DND-41 (cell line): ENCODE data around the gene RASGEF1C.

Source experiments
- ATAC-seq: fragments of 200-7000 bp; cut with Tn5 transposase; 3 replicates; pipeline ENCODE4 v1.9.1; 2021; ENCODE audit warnings: low read depth; ENCODE audit not compliant: insufficient read depth
- DNase-seq: peaks from one replicate; pipeline ENCODE4 v3.0.0-alpha.2; 2020
- H2AFZ ChIP-seq: 2 replicates; pipeline ENCODE4 v1.6.0; 2012; ENCODE audit warnings: low read depth, low read length
- H3K27ac ChIP-seq: 2 replicates; pipeline ENCODE4 v1.5.1; 2012; ENCODE audit warnings: low read length, inconsistent platforms
- H3K27me3 ChIP-seq: fragments of 200-600 bp; sonication (generic); 2 replicates; pipeline ENCODE4 v1.6.0; 2012; ENCODE audit warnings: low read length, mild to moderate bottlenecking, inconsistent platforms; ENCODE audit not compliant: insufficient read depth, poor library complexity
- H3K36me3 ChIP-seq: 2 replicates; pipeline ENCODE4 v1.5.1; 2012; ENCODE audit warnings: low read length, inconsistent platforms; ENCODE audit not compliant: insufficient read depth
- H3K4me1 ChIP-seq: 2 replicates; pipeline ENCODE4 v1.5.1; 2012; ENCODE audit warnings: mild to moderate bottlenecking, low read length; ENCODE audit not compliant: insufficient read depth
- H3K4me2 ChIP-seq: 2 replicates; pipeline ENCODE4 v1.6.0; 2012; ENCODE audit warnings: mild to moderate bottlenecking, moderate library complexity, low read length, inconsistent platforms; ENCODE audit not compliant: insufficient read depth
- H3K4me3 ChIP-seq, 2 experiments: fragments of 200-600 bp in 1 of 2; shearing (Covaris generic) in 1 of 2; 2 replicates each; pipeline ENCODE4 v1.5.1; 2012 to 2016; ENCODE audit warnings: inconsistent platforms in 2 of 2, low read length in 2 of 2, mild to moderate bottlenecking in 2 of 2, low read depth in 1 of 2, moderate library complexity in 1 of 2
- H3K79me2 ChIP-seq: 2 replicates; pipeline ENCODE4 v1.6.0; 2012; ENCODE audit warnings: low read length, inconsistent platforms; ENCODE audit not compliant: insufficient read depth
- H3K9ac ChIP-seq: 2 replicates; pipeline ENCODE4 v1.6.0; 2012; ENCODE audit warnings: low read depth, mild to moderate bottlenecking, inconsistent platforms, low read length, moderate library complexity
- H3K9me3 ChIP-seq: 2 replicates; pipeline ENCODE4 v1.5.1; 2012; ENCODE audit warnings: low read length, moderate library complexity, mild to moderate bottlenecking, inconsistent platforms; ENCODE audit not compliant: insufficient read depth, severe bottlenecking
- H4K20me1 ChIP-seq: 2 replicates; pipeline ENCODE4 v1.6.0; 2012; ENCODE audit warnings: low read length; ENCODE audit not compliant: insufficient read depth
- CTCF ChIP-seq: IDR thresholded peaks from 2 replicates; pipeline ENCODE4 v1.5.1; 2012; ENCODE audit warnings: borderline replicate concordance, low read length, moderate library complexity, mild to moderate bottlenecking; ENCODE audit not compliant: poor library complexity, severe bottlenecking; ENCODE audit errors: extremely low read depth
- EZH2 ChIP-seq: IDR thresholded peaks from 3 replicates; pipeline ENCODE4 v1.6.1; 2012; ENCODE audit warnings: borderline replicate concordance, low read depth, mild to moderate bottlenecking, moderate library complexity, low read length, inconsistent platforms; ENCODE audit not compliant: severe bottlenecking

Gene RASGEF1C

GRCh38 chr5:180142824-180143610 lies 66.0 kb downstream of the RASGEF1C start:
- H3K9ac ChIP-seq, result no peak overlapping the region
- no peak for TF ChIP-seq EZH2
- no peak for TF ChIP-seq CTCF
- ATAC-seq, result no peak
- 0 out of 2 replicates have a peak, but pooled peaks cover 3% of the 10 kb centered on the region for H4K20me1 ChIP-seq
- H3K27ac ChIP-seq, result no peak overlapping the region
- no peak for DNase-seq
- H2AFZ ChIP-seq, result no peak overlapping the region
- no peaks in the 10 kb centered on the region for H3K9me3 ChIP-seq
- no peaks in the 10 kb centered on the region for H3K36me3 ChIP-seq
- peaks cover 2% of the 10 kb centered on the region for H3K27me3 ChIP-seq
- no peak overlapping the region for H3K4me2 ChIP-seq
- no peak overlapping the region for H3K4me3 ChIP-seq
- no peaks in the 10 kb centered on the region for H3K4me1 ChIP-seq
- no peaks in the 10 kb centered on the region for H3K79me2 ChIP-seq

GRCh38 chr5:180142021-180142765 lies 66.8 kb downstream of the RASGEF1C start:
- no peaks in the 10 kb centered on the region for H3K36me3 ChIP-seq
- H3K79me2 ChIP-seq, result no peaks in the 10 kb centered on the region
- H3K4me1 ChIP-seq, result no peaks in the 10 kb centered on the region
- no peak overlapping the region for H3K4me3 ChIP-seq
- TF ChIP-seq EZH2 (no peak), CTCF (no peak)
- no peak overlapping the region for H3K4me2 ChIP-seq
- no peak overlapping the region for H3K9ac ChIP-seq
- peaks cover 2% of the 10 kb centered on the region for H3K27me3 ChIP-seq
- DNase-seq (no peak), ATAC-seq (no peak)
- H4K20me1 ChIP-seq, result 0 out of 2 replicates have a peak, but pooled peaks cover 3% of the 10 kb centered on the region
- H3K9me3 ChIP-seq, result no peaks in the 10 kb centered on the region
- no peak overlapping the region for H2AFZ ChIP-seq
- no peak overlapping the region for H3K27ac ChIP-seq

DNA sequence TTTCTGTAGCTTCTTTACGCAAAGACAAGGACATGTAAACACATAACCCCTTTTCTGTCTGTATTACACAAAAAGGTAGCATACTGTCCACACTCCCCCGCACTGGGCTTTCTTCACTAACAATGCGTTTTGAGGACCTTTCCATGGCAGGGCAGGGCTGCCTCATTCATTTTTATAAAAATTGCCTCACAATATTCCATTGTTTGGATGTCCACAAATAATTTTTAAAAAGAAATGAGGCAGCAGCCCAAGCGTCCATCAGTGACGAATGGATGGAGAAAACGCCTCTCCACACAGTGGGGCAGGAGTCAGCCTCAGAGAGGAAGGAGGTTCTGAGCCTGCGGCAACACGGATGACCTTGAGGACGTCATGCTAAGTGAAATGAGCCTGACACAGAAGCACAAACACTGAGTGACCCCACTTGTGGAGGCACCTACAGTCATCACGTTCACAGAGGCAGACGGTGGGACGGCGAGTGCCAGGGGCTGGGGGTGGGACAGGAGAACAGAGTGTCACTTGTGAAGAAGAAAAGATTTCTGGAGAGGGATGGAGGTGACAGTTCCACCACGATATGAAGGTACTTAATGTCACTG lies 67.8 kb downstream of the RASGEF1C start:
- no peak overlapping the region for H3K9ac ChIP-seq
- H3K79me2 ChIP-seq, result no peaks in the 10 kb centered on the region
- no peaks in the 10 kb centered on the region for H3K9me3 ChIP-seq
- no peak overlapping the region for H3K27ac ChIP-seq
- 0 out of 2 replicates have a peak, but pooled peaks cover 3% of the 10 kb centered on the region for H4K20me1 ChIP-seq
- peaks cover 2% of the 10 kb centered on the region for H3K27me3 ChIP-seq
- no peaks in the 10 kb centered on the region for H3K36me3 ChIP-seq
- no peak for DNase-seq
- no peak overlapping the region for H3K4me3 ChIP-seq
- no peak overlapping the region for H3K4me2 ChIP-seq
- no peaks in the 10 kb centered on the region for H3K4me1 ChIP-seq
- ATAC-seq, result no peak
- H2AFZ ChIP-seq, result no peak overlapping the region
- TF ChIP-seq CTCF (no peak), EZH2 (no peak)
